Stimulated activated CD4-positive, alpha-beta T cell treated with anti-CD3 and anti-CD28 coated beads, Interleukin-15, amount 100 ng/mL, for 24 hours (primary cell): Measurements from ENCODE around the gene TK1.
"Not testable (repeated sequence)": the region's sequence is repeated elsewhere in the genome, so short reads cannot be mapped to it uniquely, and the experiment has no call there.

Experiments
- DNase-seq: peaks from one replicate; pipeline ENCODE4 v3.0.0-alpha.2; 2020

Gene TK1

GRCh38 chr17:78147315-78147998 lies 39.4 kb downstream of the TK1 start:
- no peak for DNase-seq

GRCh38 chr17:78146881-78147280 lies 40.0 kb downstream of the TK1 start:
- no peak for DNase-seq

DNA sequence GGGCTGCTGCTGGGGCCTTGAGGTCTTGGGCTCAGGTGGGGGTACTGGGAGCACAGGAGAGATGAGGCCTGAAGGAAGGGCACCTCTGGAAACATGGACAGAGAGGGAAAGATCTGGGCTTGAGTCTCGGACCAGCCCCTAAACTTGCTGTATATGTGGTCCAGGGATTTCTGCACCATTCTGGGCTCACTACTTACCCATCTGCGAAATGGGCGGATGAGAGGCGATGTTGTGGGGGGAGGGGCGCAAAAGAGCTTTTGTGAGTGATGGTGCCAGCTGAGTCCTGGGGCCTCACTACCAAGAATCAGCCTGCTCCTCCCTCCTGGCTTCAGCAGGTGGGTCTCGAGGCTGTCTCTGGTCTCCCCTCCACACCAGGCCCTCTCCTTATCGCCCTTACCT lies 40.4 kb downstream of the TK1 start:
- no peak for DNase-seq

DNA sequence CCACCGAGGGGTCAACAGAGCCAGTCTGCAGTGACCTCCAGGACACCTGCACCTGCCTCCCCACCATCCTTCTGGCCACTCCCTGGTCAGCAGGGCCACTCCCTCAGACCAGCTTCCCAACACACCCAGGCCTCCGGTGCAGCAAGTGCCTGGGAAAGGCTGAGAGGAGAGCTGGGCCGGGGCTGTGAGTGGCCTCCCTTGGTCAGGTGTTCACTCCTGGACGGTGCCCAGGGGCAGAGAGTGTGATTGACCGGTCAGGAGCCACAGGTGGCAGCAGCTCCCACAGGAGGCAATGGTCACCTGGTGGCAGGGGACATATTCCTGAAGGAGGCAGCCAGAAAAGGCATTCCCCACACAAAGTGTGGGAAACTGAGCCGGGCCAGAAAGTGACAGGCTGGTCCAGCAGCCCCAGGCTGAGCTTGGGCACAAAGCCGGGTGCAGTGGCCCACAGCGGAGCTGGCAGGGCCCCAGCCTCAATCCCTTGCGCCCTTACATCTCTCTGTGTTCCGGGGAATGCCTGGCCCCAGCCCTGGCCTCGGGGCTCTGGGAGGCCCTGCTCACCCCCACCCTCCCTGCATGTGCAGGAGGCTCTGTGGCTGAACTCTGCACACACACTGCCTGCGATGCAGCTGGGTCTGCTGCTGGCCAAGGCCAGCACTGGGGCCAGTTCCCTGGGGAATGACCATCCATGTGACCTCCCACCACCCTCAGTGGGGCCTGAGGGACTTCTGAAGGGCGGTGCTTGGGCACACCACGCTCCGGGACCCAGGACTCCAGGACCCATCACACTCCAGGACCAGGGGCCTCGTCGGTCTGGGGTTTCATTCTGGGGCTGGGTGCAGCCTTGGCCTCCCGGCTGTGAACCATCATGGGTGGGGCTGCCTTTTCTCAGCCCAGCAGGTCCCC lies 41.9 kb downstream of the TK1 start:
- DNase-seq: no peak

GRCh38 chr17:78144147-78144719 lies 42.6 kb downstream of the TK1 start:
- DNase-seq: no peak

DNA sequence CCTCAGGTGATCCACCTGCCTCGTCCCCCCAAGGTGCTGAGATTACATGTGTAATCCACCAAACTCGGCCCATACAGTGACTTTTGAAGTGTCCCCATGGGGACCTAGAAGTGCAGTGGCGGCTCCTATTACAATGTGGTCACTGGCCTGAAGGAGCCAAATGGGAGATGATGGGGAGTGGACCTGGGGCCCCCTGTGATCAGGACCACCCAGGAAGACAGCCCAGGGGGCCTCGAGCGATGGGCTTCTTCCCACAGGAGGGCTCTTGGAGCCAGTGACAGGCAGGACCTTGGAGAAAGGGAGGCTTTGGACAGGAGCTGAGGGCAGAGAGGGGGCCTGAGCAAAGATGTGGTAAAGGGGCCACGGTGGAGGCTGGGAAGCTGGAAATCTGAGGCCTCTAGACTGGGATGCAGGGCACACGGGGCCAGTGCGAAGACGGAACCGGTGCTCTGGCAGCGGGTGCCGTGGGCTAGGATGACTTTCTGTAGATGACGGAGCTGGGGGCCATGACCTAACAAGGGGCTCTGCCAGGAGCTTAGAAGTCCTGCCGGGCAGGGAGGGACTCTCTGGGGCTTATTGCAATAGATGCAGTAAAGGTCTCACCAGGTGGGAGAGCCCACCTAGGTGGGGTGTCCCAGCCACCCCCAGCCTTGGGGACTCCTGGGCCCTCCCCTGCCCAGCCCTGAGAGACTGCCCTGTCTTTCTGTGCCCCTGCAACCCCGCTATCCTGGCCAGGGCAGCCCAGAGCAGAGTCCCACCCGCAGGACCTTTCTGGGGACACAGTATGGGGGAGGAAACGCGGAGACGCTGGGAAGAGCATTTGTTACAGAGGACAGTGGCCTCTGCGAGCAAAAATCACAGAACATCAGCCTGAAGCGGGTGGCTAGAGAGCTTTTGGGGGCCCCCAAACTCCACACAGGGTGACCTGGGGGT lies 43.4 kb downstream of the TK1 start:
- no peak for DNase-seq

DNA sequence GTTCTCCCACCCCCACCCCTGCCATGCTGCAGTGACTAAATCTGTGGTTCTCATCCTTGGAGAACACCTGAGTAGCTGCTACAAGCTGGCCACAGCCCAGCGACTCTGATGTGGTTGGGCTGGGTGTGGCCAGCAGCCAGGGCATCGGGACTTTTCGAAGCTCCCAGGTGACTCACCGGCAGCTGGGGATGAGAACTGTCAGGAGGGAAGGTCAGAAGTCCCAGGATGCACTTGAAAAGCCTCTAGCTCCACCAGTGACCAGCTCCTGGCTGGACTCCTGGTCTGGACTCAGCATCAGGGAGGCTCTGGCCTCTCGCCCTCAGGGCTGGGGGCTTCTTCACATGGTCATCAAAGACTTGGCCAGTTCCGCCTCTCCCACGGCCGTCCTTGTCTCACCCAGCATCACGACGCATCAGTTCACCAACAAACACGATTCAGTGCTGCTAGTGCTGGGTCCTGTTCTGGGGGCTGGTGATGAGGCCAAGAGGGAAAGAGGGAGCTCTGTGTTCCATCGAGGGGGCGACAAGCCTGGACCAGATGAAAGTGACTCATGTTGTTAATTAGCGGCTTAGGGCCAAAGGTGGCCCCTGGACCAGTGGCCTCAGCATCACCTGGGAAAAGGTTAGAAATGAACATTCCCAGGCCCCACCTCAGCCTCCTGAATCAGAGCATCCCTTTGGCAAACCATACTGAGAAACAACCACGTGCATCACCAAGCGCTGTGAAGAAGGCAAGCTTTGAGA lies 44.6 kb downstream of the TK1 start:
- peak; percentile 31 for DNase-seq

- no peak for DNase-seq
Observed at GRCh38 chr17:78141437-78142118, 45.3 kb downstream of the TK1 start.

DNA sequence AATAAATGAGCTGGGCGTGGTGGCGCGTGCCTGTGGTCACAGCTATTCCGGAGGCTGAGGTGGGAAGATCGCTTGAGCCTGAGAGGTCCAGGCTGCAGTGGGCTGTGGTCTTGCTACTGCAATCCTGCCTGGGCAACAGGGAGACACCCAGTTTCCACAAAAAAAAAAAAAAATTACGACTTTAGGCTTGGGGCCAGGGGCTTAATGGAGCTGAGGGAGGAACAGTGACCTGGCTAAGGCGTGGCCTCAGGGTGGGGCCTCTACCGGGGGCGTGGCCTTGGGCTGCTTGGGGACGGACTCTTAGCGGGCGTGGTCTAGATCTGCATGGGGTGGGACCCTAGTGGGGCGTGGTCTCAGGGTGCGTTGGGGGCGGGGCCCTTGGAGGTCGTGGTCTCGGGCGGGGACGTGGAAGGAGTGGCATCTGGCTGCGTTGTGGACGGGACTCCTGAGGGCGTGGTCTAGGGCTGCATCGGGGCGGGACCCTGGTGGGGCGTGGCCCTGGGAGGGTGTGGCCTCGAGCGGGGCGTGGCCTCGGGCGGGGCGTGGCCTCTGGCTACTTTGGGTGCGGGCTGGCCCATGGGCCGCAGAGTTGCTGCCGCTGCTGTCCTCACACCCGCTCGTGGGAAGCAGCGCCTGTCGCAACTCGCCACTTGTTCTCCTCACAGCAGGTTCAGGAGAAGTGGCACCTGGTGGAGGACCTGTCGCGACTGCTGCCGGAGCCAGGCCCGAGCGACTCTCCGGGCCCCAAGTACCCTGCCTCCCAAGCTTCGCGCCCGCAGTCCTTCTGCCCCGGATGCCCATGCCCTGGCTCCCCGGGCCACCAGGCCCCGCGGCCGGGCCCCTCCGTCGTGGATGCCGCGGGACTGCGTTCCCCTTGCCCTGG lies 46.4 kb downstream of the TK1 start:
- peak; percentile 98 for DNase-seq

- DNase-seq: not testable (repeated sequence)
Observed at GRCh38 chr17:78139861-78140168, 47.0 kb downstream of the TK1 start.

DNA sequence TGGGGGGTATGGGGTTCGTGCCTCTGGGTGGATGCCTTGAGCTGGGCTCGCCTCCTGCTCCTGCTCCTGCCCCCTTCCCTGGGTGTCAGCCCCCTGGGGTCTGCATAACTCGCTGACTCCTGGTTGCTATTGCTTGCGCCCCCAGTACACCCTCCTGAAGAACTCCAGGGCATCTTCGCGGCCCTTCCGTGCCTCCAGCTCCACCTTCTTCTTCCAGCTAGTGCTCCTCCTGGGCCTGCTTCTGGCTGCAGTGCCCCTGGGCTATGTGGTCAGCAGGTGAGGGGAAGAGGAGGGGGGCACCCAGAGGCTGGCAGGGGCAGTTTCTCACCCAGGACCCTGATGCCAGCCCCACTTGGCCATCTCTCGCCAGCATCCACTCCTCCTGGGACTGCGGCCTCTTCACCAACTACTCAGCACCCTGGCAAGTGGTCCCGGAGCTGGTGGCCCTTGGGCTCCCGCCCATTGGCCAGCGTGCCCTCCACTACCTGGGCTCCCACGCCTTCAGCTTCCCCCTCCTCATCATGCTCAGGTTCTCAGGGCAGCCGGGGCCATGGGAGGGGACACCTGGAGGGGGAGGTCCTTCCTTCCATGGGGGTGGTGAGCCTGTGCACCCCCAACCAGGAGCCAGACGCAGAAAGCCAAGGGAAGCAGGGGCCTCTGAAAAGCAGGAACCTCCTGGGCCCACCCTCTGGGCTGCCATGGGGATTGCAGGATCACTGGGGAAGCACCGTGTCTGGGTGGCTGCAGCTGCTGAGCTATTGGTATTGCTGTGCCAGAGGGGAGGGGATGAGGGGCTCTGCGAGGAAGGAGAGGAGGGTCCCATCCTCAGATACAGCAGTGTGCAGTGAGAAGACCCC lies 48.4 kb downstream of the TK1 start:
- DNase-seq: peak; percentile 27

DNA sequence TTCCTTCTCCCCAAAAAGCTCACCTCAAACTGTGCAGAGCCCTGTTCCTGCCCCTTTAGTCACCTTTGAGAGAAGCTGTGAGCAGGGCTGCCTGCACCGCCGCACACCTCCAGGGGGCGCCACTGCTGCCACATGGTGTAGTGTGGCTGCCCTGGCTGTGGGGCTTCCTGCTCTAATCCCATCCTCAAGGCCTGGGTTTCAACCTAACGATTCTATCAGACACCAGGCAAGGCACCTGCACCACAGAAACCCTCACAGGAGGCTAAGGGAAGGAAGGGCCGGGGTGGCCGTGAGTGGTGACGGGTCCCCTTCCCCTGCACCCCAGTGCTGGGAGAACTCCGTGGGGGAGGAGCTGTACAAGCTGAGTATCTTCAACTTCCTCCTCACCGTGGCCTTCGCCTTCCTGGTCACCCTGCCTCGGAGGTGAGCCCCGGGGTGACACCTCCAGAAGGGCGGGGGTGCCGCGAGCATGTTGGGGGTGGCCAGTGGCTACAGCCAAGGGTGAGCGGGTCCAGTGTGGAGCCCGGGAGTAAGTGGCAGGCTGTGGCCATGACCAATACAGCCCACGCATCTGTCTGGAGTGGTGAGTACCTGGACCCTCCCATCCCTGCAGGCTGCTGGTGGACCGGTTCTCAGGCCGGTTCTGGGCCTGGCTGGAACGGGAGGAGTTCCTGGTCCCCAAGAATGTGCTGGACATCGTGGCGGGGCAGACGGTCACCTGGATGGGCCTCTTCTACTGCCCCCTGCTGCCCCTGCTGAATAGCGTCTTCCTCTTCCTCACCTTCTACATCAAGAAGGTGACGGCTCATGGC lies 49.3 kb downstream of the TK1 start:
- peak; percentile 71 for DNase-seq

GRCh38 chr17:78135858-78136500 lies 50.9 kb downstream of the TK1 start:
- DNase-seq: no peak

DNA sequence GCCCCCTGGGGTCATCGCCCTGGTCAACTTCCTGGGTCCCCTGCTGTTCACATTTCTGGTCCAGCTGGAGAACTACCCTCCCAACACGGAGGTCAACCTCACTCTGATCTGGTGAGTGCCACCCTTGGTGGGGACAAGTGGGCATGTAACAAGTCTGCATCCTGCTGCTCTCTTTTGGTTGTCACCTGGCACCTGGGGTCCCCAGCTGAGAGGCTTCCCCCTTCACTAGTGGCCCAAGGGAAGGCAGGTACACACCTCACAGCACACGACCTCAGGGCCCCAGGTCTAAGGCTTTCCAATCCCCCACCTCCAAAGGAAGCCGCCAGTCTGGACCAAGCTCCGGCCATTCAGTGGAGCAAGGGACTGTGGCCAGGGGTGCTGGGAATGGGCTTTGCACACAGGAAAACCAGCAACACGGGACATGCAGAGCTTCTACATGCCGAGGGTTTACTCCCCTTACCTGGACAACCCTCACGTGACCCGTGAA lies 51.9 kb downstream of the TK1 start:
- DNase-seq: no peak

DNA sequence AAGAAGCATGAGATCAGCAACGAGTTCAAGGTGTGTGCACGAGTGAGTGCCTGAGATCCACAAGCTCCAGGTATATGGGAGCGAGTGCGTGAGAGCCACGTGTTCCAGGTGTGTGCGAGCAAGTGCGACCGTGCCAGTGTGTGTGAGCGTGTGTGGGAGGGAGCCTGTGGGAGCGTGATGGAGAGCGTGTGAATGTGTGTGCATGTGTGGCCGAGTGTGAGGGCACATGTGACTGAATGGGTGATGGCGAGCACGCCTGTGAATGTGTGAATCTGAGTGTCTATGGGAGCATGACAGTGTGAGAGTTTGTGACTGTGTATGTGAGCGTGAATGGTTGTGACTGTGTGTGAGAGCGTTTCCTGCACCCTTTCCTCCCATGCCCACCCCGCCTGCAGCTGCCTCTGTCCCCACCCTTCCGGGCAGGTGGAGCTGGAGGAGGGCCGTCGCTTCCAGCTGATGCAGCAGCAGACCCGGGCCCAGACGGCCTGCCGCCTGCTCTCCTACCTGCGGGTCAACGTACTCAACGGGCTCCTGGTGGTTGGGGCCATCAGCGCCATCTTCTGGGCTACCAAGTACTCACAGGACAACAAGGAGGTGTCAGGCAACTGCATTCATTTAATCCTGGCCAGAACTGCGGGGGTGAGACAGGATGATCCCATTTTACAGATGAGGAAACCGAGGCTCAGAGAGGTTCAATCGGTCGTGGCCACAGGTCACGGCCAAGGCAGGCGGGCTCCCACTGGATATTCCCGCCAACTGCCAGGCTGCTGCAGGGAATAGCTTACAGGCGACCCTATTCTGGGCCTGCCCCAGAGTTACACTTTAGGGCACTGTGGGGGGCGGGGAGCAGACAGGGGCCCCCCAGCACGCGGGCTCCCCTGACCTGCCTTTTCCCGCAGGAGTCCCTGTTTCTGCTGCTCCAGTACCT lies 52.6 kb downstream of the TK1 start:
- peak; percentile 83 for DNase-seq

DNA sequence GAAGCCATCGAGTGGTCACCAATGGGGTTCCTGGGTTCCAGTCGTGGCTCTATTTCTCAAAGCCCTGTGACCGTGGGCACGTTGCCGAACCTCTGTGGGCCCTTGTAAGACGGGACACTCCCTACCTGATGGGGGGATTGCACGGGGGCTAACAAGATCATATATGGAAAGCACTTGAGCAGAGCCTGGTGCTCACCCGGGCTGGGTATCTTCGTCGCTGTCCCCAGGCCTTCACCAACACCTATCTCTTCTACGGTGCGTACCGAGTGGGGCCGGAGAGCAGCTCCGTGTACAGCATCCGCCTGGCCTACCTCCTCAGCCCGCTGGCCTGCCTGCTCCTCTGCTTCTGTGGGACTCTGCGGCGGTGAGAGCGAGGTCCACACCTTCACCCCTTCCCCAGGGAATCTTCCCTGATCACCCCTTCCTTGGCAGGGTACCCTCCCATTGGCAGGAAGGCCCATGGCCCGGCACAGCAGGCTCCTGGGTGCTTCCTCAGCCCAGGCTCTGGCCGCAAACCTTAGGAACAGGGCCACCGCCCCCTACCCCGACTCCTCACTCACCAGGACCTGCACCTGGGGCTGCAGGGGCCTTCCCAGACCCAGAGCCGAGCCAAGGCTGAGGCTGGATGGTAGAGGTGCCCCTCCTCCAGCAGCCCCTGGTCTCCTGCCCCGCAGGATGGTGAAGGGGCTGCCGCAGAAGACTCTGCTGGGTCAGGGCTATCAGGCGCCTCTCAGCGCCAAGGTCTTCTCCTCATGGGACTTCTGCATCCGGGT lies 53.5 kb downstream of the TK1 start:
- DNase-seq: peak; percentile 36
